H9 (cell line): ENCODE measurements around the gene GPR89A. TPM values are rescaled to one million over a fixed set of nuclear protein-coding genes. Genes with fewer than 3 reads are reported as not detected.

Experiments used
- DNase-seq: peaks from one replicate; pipeline ENCODE4 v3.0.0-alpha.2; 2017
- H2AFZ ChIP-seq: one replicate; pipeline ENCODE4 v1.6.1; 2013; ENCODE audit warnings: mild to moderate bottlenecking, low read length, control low read depth, moderate library complexity
- H2AK5ac ChIP-seq: 2 replicates; pipeline ENCODE4 v1.6.1; 2013; ENCODE audit warnings: low read length, control low read depth, mixed read lengths; ENCODE audit not compliant: insufficient read length
- H2BK120ac ChIP-seq: one replicate; pipeline ENCODE4 v1.6.1; 2013; ENCODE audit warnings: low read depth, mild to moderate bottlenecking, low read length, control low read depth, inconsistent platforms; ENCODE audit not compliant: poor library complexity, severe bottlenecking
- H2BK12ac ChIP-seq: 2 replicates; pipeline ENCODE4 v1.6.1; 2013; ENCODE audit warnings: low read length, control low read depth, mixed read lengths, low read depth; ENCODE audit not compliant: insufficient read length
- H2BK15ac ChIP-seq: 2 replicates; pipeline ENCODE4 v1.6.1; 2013; ENCODE audit warnings: low read depth, low read length, control low read depth
- H2BK20ac ChIP-seq: one replicate; pipeline ENCODE4 v1.6.1; 2013; ENCODE audit warnings: low read depth, mild to moderate bottlenecking, low read length, control low read depth, inconsistent platforms; ENCODE audit not compliant: poor library complexity, severe bottlenecking
- H2BK5ac ChIP-seq: 2 replicates; pipeline ENCODE4 v1.6.1; 2013; ENCODE audit warnings: low read length, control low read depth, mixed read lengths; ENCODE audit not compliant: insufficient read length
- H3K14ac ChIP-seq: 2 replicates; pipeline ENCODE4 v1.6.1; 2013; ENCODE audit warnings: low read length, control low read depth; ENCODE audit not compliant: insufficient read depth
- H3K18ac ChIP-seq: 2 replicates; pipeline ENCODE4 v1.6.1; 2013; ENCODE audit warnings: low read depth, mild to moderate bottlenecking, mixed read lengths, low read length, control low read depth; ENCODE audit not compliant: insufficient read length
- H3K23ac ChIP-seq: 2 replicates; pipeline ENCODE4 v1.6.1; 2013; ENCODE audit warnings: low read length, control low read depth, mixed read lengths, low read depth; ENCODE audit not compliant: insufficient read length
- H3K23me2 ChIP-seq: 2 replicates; pipeline ENCODE4 v1.6.1; 2013; ENCODE audit warnings: low read depth, mild to moderate bottlenecking, mixed read lengths, low read length, control low read depth; ENCODE audit not compliant: insufficient read length, poor library complexity, severe bottlenecking
- H3K27ac ChIP-seq: 2 replicates; pipeline ENCODE4 v1.5.1; 2013; ENCODE audit warnings: low read length, control low read depth, mixed read lengths, low read depth; ENCODE audit not compliant: insufficient read length
- H3K27me3 ChIP-seq: 2 replicates; pipeline ENCODE4 v1.6.1; 2013; ENCODE audit warnings: low read length, control low read depth, inconsistent platforms; ENCODE audit not compliant: insufficient read depth
- H3K4ac ChIP-seq: 2 replicates; pipeline ENCODE4 v1.6.1; 2013; ENCODE audit warnings: low read depth, mild to moderate bottlenecking, control low read depth, inconsistent platforms, low read length, moderate library complexity
- H3K4me1 ChIP-seq: 2 replicates; pipeline ENCODE4 v1.6.1; 2013; ENCODE audit warnings: low read length, control low read depth, inconsistent platforms; ENCODE audit not compliant: insufficient read depth
- H3K4me2 ChIP-seq: 2 replicates; pipeline ENCODE4 v1.6.1; 2013; ENCODE audit warnings: low read length, control low read depth, mixed read lengths; ENCODE audit not compliant: insufficient read length, insufficient read depth
- H3K56ac ChIP-seq: 2 replicates; pipeline ENCODE4 v1.6.1; 2013; ENCODE audit warnings: low read depth, mild to moderate bottlenecking, mixed read lengths, low read length, control low read depth; ENCODE audit not compliant: insufficient read length
- H3K79me1 ChIP-seq: 2 replicates; pipeline ENCODE4 v1.6.1; 2013; ENCODE audit warnings: low read depth, mild to moderate bottlenecking, moderate library complexity, low read length, control low read depth, inconsistent platforms; ENCODE audit not compliant: insufficient read depth, poor library complexity, severe bottlenecking
- H3K79me2 ChIP-seq: 2 replicates; pipeline ENCODE4 v1.6.1; 2013; ENCODE audit warnings: low read length, control low read depth, inconsistent platforms; ENCODE audit not compliant: insufficient read depth
- H3K9ac ChIP-seq: 2 replicates; pipeline ENCODE4 v1.6.1; 2013; ENCODE audit warnings: low read length, control low read depth, mixed read lengths; ENCODE audit not compliant: insufficient read length; ENCODE audit errors: extremely low read depth
- H3K9me3 ChIP-seq: one replicate; pipeline ENCODE4 v1.6.1; 2013; ENCODE audit warnings: low read depth, low read length, inconsistent platforms; ENCODE audit not compliant: control insufficient read depth
- H3T11ph ChIP-seq: one replicate; pipeline ENCODE4 v1.6.1; 2013; ENCODE audit warnings: mild to moderate bottlenecking, low read length, control low read depth, inconsistent platforms
- H4K20me1 ChIP-seq: one replicate; pipeline ENCODE4 v1.6.1; 2013; ENCODE audit not compliant: control insufficient read depth, insufficient read length, insufficient read depth
- H4K5ac ChIP-seq: 2 replicates; pipeline ENCODE4 v1.6.1; 2013; ENCODE audit warnings: low read depth, mild to moderate bottlenecking, mixed read lengths, low read length, control low read depth; ENCODE audit not compliant: insufficient read length
- H4K8ac ChIP-seq: replicated peaks from 2 replicates; pipeline ENCODE4 v1.6.1; 2013; ENCODE audit warnings: low read length, control low read depth, mixed read lengths, low read depth; ENCODE audit not compliant: insufficient read length
- H4K91ac ChIP-seq: 2 replicates; pipeline ENCODE4 v1.6.1; 2013; ENCODE audit warnings: low read depth, mild to moderate bottlenecking, moderate library complexity, mixed read lengths, low read length, control low read depth; ENCODE audit not compliant: insufficient read length
- H3K27ac Mint-ChIP-seq, 3 experiments: 2 replicates in 2 of 3; 3 replicates in 1 of 3; pipeline ENCODE4 v1.8.0; 2020 to 2021; ENCODE audit warnings: mixed read lengths in 3 of 3, mild to moderate bottlenecking in 1 of 3, moderate library complexity in 1 of 3
- H3K27me3 Mint-ChIP-seq: 2 replicates; pipeline ENCODE4 v1.8.0; 2021; ENCODE audit warnings: low read depth, mild to moderate bottlenecking, moderate library complexity, mixed read lengths
- H3K36me3 Mint-ChIP-seq, 3 experiments: 2 replicates in 2 of 3; 3 replicates in 1 of 3; pipeline ENCODE4 v1.8.0; 2020 to 2021; ENCODE audit warnings: low read depth in 3 of 3, mixed read lengths in 3 of 3; ENCODE audit not compliant: insufficient read depth in 1 of 3
- H3K4me1 Mint-ChIP-seq, 2 experiments: 2 replicates each; pipeline ENCODE4 v1.8.0; 2020; ENCODE audit warnings: mixed read lengths in 2 of 2
- H3K4me3 Mint-ChIP-seq, 2 experiments: 2 replicates in 1 of 2; 3 replicates in 1 of 2; pipeline ENCODE4 v1.8.0; 2020 to 2021; ENCODE audit warnings: mild to moderate bottlenecking in 2 of 2, mixed read lengths in 2 of 2, moderate library complexity in 1 of 2
- H3K9me3 Mint-ChIP-seq, 2 experiments: 2 replicates in 1 of 2; 3 replicates in 1 of 2; pipeline ENCODE4 v1.8.0; 2020; ENCODE audit warnings: mild to moderate bottlenecking in 2 of 2, mixed read lengths in 2 of 2, moderate library complexity in 1 of 2
- WGBS: extraction: QIAGEN DNeasy Blood & Tissue Kit; methylation state at CpG from one replicate; pipeline ENCODE4 v1.1.7; 2013; ENCODE audit warnings: missing lambda C conversion rate, low lambda C conversion rate, mixed read lengths; ENCODE audit not compliant: insufficient read length; ENCODE audit errors: extremely low coverage; 5-methylcytosine and 5-hydroxymethylcytosine counted together
- total RNA-seq: library from RNA; stranded (reverse); gene quantifications from 2 replicates; pipeline ENCODE4 v1.2.1, GENCODE V29; 2021
- TF ChIP-seq, protein P1 (sequence below): fragments of 200-600 bp; sonication (generic); conservative IDR thresholded peaks from 3 replicates; pipeline ENCODE4 v1.8.0; 2021; ENCODE audit warnings: antibody characterized with exemption, mild to moderate bottlenecking

The GPR89A gene
- total RNA-seq, 1 experiment from 2014 or later: 30.1 TPM

DNA sequence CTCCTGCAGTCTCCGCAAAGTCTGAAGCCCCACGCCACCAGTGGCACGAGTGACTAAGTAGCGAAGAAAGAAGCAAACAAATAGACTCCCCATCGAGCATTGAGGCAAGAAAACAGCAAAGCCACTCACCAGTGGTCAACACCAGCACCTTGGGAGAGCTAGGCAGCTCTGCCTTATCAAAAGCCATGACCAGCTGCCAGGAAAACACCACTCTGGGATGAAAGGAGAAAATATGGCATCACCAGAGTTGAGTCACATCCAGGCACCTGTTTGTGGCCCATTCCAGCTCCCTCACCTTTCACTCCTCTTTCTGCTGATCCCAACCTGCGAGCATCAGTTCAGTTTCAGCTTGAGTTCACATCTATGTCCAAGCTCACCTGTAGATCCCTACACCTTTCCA is 82.1 kb downstream of the GPR89A start:
- Mint-ChIP-seq H3K27me3 (peaks cover 6% of the 10 kb centered on the region), H3K4me3 (no peak overlapping the region), H3K36me3 (peaks cover 0 to 3% (median 0%) of the 10 kb centered on the region in 3 experiments; a peak in 1 of 7 replicates), H3K9me3 (no peaks in the 10 kb centered on the region), H3K4me1 (peaks cover 12 to 17% of the 10 kb centered on the region in 2 experiments), H3K27ac (no peak overlapping the region)
- Histone ChIP-seq H2BK12ac (no peak overlapping the region), H3K56ac (no peak overlapping the region), H2BK120ac (no peak overlapping the region), H4K8ac (no peak overlapping the region), H4K91ac (no peak overlapping the region), H3K27me3 (no peaks in the 10 kb centered on the region), H3K4me2 (no peak overlapping the region), H2BK20ac (no peak overlapping the region), H3K79me1 (no peaks in the 10 kb centered on the region), H4K5ac (no peak overlapping the region), H2BK5ac (no peak overlapping the region), H3K23ac (no peak overlapping the region), H3K4me1 (0 out of 2 replicates have a peak, but pooled peaks cover 2% of the 10 kb centered on the region), H3K79me2 (no peaks in the 10 kb centered on the region), H3K18ac (no peak overlapping the region), H4K20me1 (no peaks in the 10 kb centered on the region), H2AK5ac (no peak overlapping the region), H3K9ac (no peak overlapping the region), H3K4ac (no peak overlapping the region), H2AFZ (no peak overlapping the region), H3K23me2 (no peaks in the 10 kb centered on the region), H3K27ac (no peak overlapping the region), H2BK15ac (no peak overlapping the region), H3K9me3 (no peaks in the 10 kb centered on the region), H3T11ph (no peak overlapping the region), H3K14ac (no peak overlapping the region)
- WGBS: no CpG with 5 or more reads among the region's 6 CpGs
- TF ChIP-seq, protein P1, sequence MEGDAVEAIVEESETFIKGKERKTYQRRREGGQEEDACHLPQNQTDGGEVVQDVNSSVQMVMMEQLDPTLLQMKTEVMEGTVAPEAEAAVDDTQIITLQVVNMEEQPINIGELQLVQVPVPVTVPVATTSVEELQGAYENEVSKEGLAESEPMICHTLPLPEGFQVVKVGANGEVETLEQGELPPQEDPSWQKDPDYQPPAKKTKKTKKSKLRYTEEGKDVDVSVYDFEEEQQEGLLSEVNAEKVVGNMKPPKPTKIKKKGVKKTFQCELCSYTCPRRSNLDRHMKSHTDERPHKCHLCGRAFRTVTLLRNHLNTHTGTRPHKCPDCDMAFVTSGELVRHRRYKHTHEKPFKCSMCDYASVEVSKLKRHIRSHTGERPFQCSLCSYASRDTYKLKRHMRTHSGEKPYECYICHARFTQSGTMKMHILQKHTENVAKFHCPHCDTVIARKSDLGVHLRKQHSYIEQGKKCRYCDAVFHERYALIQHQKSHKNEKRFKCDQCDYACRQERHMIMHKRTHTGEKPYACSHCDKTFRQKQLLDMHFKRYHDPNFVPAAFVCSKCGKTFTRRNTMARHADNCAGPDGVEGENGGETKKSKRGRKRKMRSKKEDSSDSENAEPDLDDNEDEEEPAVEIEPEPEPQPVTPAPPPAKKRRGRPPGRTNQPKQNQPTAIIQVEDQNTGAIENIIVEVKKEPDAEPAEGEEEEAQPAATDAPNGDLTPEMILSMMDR: no peak
- DNase-seq: no peak
